GM20000 (cell line): ENCODE measurements around the gene MMUT.

ENCODE experiments used
- DNase-seq: peaks from one replicate; pipeline ENCODE4 v3.0.0; 2012; ENCODE audit warnings: low spot score
- TF ChIP-seq, protein P1 (sequence below): IDR thresholded peaks from 2 replicates; pipeline ENCODE4 v1.5.1; 2012; ENCODE audit warnings: mild to moderate bottlenecking, control low read depth; ENCODE audit errors: extremely low read depth, missing control alignments

MMUT gene

DNA sequence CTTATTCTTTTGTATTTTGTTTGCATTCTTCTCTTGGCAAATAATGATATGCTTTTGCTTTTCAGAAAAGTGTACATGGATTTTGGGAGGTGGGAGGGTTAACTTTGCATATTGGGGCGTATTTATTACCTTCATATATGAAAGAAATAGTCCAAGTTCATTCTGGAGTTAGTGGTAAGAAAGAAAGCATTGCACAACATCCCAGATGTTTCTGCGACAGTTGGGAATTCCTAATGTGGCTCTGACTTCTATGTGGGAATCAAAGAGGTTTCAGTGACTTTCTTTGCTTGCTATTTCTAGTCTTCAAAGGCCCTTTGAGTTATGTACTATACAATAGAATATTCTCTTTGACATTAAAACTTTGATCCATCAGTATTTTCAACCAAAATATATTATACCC, 78.1 kb downstream of the MMUT start:
- TF ChIP-seq, protein P1, sequence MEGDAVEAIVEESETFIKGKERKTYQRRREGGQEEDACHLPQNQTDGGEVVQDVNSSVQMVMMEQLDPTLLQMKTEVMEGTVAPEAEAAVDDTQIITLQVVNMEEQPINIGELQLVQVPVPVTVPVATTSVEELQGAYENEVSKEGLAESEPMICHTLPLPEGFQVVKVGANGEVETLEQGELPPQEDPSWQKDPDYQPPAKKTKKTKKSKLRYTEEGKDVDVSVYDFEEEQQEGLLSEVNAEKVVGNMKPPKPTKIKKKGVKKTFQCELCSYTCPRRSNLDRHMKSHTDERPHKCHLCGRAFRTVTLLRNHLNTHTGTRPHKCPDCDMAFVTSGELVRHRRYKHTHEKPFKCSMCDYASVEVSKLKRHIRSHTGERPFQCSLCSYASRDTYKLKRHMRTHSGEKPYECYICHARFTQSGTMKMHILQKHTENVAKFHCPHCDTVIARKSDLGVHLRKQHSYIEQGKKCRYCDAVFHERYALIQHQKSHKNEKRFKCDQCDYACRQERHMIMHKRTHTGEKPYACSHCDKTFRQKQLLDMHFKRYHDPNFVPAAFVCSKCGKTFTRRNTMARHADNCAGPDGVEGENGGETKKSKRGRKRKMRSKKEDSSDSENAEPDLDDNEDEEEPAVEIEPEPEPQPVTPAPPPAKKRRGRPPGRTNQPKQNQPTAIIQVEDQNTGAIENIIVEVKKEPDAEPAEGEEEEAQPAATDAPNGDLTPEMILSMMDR, result no peak

More for the DNA sequence above, 78.1 kb downstream of the MMUT start:
- DNase-seq, result no peak
